Spleen (tissue), 7 donors: ENCODE measurements around the gene HACD2.

Experiments used
- POLR2A ChIP-seq, 3 donors: fragments of 450-650 bp; IDR thresholded peaks; one replicate each; pipeline ENCODE4 v1.5.1; 2017; ENCODE audit warnings: antibody characterized with exemption in 3 of 3, mild to moderate bottlenecking in 1 of 3
- TF ChIP-seq, protein P1 (sequence below), 11 experiments: fragments of 200-600 bp in 7 of 11; fragments of 450-650 bp in 4 of 11; sonication (generic) in 4 of 11; IDR thresholded peaks in 8 of 11; conservative IDR thresholded peaks in 3 of 11; 1 replicate in 7 of 11; 2 replicates in 4 of 11; pipeline versions ENCODE4 v1.4.0 to v1.8.0; 2016 to 2021; ENCODE audit warnings: antibody characterized with exemption in 11 of 11, inconsistent platforms in 4 of 11, mild to moderate bottlenecking in 1 of 11
- donor health status: DM: no; HTN: no; CAD: no; lungs with moderate emphysema.
- donor health status: DM: no; HTN: no; CAD: no.
- donor health status: DM: no; HTN: no; CAD: no.

DNA sequence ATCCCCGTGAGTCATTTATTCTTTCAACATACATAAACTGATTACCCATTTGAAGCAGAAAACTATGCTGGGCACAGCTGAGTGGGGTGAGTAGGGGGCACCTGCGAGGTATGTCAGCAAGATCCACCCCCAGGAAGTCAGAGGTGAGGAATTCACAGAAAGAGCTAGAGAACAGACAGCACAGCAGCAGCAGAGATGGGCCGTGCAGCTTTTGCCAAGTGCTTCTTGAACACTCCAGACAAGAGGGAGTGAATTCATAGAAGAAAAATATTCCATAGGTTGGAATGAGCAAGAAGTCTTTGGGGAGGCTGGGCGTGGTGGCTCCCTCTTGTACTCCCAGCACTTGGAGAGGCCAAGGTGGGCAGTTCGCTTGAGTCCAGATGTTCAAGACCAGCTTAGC is 126.6 kb downstream of the HACD2 start:
- TF ChIP-seq, protein P1, sequence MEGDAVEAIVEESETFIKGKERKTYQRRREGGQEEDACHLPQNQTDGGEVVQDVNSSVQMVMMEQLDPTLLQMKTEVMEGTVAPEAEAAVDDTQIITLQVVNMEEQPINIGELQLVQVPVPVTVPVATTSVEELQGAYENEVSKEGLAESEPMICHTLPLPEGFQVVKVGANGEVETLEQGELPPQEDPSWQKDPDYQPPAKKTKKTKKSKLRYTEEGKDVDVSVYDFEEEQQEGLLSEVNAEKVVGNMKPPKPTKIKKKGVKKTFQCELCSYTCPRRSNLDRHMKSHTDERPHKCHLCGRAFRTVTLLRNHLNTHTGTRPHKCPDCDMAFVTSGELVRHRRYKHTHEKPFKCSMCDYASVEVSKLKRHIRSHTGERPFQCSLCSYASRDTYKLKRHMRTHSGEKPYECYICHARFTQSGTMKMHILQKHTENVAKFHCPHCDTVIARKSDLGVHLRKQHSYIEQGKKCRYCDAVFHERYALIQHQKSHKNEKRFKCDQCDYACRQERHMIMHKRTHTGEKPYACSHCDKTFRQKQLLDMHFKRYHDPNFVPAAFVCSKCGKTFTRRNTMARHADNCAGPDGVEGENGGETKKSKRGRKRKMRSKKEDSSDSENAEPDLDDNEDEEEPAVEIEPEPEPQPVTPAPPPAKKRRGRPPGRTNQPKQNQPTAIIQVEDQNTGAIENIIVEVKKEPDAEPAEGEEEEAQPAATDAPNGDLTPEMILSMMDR (IDR thresholded peaks at IDR 0.05 in 8 of 11, conservative IDR thresholded peaks at IDR 0.05 in 3 of 11) = no peak
- TF ChIP-seq POLR2A (IDR thresholded peaks at IDR 0.05) = no peak
